MV-4-11 (cell line): ENCODE data around the gene LDB1.

ENCODE experiments used
- DNase-seq: peaks from one replicate; lab custom pipeline; 2025; lab: John Stamatoyannopoulos, UW

LDB1 gene

DNA sequence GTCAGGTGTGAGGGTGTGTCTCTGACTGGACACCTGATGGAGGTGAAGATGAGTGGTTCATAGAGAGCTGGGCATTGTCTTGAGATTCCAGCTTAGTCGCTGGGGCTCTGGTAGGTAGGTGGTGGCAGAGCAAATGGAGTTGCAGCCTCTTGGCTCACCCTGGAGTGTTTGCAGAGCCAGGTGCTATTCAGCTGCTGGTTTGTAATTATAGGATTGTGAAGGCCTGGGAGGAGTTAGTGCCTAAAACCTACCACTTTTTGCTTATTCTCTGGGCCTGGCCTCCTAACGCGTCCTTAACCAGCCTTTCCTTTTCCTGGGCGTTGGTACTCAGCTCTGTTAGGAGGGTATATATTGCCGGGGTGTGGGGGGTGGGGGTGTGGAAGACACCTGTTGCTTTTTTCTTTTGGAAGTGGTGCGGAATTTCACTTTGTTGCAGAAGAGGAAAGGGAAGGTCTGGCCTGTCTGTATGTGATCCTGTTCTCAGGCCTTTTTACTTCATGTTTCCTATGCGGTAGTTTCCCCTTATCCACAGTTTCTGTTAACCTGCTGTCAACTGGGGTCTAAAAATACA is 15.9 kb upstream of the LDB1 start:
- DNase-seq: no peak

DNA sequence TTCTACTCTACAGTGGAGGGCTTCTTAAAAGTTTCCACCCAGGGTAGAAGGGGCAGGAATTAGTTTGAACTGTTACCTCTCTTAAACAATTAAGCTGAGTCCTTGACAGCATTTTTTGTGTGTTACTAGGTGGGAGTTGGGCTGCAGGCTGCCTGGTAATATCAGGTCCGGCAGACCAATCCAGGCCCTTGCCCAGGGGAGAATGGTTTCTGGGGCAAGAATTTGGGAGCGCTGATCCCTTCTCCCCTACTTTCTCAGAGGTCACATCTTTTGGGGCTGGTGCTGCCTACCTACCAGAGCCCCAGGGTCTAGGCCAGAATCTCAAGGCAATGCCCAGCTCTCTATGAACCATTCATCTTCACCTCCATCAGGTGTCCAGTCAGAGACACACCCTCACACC is 14.2 kb upstream of the LDB1 start:
- DNase-seq: no peak

DNA sequence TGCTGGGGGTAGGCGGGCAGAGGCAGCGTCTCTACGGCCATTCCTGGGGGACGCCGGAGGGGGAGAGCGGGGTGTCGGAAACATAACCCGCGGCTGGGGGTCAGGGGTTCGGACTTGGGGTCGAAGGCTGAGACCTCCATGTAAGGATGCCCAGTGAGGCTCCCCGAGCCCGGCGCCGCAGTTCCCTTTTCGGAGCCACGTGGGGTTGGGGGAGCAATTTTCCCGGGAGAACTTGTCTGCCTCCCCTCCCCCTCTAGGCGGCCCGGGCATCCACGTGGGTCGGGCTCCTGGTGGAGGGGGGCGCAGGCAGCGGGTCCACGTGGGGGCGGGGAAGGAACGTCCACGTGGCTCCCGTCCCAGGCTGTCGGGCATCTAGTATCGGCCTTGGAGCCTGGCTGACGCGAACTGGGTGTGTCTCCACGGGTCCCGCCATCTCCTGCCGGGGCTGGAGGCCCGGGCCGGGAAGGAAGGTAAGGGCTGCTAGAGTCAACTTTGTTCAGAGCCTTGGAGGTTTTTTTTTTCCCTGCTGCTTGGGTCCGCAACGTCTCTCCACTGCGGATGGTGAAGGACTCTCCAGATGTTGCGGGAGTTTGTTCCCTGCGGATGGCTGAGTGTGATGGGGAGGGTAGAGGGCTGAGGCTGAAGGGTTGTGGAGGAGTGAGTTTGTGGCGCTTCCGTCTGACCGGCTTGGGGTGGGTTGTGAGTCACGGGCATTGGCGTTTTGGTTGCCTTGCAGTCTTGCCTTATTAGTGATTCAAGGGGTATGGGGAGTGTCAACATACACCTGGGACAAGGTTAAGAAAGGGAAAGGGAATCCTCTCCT is 13.4 kb upstream of the LDB1 start:
- peak; percentile 57 for DNase-seq

DNA sequence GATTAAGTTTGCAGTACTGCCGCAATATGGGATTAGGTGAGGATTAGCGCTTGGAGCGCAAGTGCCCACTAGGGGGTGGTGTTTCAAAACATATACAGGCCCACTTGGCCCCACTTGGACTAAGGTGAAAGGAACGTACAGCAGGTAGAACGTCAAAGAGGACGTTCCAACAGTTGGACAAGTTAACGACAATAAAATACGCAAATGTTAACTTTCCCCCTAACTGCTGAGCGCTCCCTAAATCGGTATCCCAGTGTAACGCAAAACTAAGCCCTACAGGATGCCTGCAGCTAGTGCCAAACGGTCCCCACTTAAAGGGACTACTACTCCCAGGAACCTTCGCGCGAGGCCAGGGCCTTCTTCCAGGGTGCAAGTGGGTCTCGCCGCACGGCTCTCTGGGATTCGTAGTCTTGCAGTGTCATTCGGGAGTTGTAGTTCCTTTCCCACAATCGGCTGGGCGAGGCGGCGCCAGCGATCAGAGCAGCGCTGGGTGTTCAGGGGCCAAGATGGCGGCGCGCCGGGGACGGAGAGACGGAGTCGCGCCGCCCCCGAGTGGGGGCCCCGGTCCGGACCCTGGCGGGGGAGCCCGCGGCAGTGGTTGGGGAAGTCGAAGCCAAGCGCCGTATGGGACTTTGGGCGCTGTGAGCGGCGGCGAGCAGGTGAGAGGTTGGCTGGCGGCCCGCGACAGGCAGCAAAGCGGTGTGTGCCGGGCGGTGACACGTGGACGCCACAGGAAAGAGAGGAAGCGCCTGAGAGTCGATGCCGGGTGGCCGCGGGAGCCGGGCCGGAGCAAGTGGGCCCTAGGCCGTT is 12.6 kb upstream of the LDB1 start, which contains the start of gene PPRC1:
PPRC1 (plus strand) TSS at position 478 of the 810 bp plus-strand sequence; CDS start at position 507, 29 bp downstream.
- peak; percentile 99 for DNase-seq

DNA sequence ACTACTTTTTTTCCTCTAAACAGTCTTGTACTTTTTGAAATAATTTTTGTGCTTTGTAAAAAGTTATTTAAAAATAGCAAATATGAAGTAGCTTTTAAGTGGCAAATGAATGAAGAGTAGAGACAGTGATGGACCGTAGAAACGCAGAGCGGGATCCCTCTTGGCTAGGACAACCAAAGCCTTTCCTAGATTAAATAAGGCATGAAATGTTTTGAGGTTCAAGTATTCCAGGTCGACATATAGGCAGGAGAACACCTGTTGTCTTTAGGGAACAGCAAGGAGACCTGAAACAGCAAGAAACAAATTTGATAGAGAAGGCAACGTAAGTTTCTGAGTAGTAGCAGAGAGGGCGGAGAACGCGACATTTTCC is 12.0 kb upstream of the LDB1 start:
- no peak for DNase-seq

DNA sequence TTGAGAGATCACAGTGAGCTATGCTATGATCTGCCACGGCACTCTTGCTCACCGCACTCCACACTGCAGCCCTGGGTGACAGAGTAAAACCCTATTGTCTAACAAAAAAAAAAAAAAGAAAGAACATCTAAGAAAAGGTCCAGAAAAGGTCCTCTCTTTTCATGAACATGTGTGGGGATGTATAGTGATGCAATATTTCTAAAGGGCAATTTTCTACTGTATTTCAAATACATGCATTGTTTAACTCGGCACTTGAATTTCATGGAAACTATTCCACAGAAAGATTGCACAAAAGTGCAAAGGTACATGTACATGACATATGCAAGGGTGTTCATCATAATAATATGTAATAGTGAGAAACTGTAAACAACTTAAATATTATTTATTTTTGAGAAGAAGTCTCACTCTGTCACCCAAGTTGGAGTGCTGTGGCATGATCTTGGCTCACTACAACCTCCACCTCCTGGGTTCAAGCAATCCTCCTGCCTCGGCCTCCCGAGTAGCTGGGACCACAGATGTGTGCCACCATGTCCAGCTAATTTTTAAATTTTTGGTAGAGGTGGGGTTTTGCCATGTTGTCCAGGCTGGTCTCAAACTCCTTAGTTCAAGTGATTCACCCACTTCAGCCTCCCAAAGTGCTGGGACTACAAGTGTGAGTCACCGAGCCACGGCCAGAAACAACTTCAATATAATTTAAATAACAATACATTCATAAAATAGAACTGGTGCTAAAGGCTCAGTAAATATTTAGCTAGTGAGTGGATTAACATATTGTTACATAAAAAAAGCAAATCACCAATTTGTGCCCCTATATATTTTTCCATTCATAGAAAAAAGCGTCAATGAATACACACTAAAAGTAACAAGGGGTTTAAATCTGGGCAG is 11.4 kb upstream of the LDB1 start:
- no peak for DNase-seq

DNA sequence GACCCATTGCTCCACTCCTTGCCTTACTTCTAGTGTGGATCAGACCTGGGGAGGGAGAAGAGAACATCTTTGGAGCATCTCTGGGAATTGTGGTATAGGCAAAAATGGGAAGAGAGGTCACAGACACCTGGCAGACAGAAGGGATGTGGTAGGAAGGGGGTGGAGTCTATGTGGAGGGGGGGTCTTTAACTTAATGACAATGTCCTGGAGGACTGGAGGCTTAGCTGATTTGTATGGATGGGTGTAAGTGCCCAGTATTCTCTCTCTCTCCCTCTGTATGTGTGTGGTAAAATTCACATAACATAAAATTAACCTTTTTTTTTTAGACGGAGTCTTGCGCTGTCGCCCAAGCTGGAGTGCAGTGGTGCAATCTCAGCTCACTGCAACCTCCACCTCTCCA is 3.1 kb upstream of the LDB1 start:
- no peak for DNase-seq

DNA sequence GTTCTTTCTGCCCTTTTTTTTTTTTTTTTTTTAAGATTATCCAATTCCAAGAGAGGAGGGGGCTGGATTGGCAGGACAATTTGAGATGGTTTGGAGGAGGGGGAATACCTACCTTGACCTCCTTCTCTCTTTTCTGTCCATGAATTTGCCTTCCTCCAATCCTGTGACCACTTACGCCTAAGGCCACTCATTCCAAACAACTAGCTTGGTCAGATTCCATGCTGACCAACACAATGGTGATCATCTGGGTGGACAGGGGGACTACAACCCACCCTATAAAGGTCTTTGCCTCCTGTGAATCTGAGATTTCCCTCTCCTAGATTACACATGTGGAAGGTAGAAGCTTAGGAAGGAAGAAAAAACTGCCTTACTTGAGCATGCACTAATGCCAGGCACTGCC is 2.3 kb upstream of the LDB1 start:
- no peak for DNase-seq

DNA sequence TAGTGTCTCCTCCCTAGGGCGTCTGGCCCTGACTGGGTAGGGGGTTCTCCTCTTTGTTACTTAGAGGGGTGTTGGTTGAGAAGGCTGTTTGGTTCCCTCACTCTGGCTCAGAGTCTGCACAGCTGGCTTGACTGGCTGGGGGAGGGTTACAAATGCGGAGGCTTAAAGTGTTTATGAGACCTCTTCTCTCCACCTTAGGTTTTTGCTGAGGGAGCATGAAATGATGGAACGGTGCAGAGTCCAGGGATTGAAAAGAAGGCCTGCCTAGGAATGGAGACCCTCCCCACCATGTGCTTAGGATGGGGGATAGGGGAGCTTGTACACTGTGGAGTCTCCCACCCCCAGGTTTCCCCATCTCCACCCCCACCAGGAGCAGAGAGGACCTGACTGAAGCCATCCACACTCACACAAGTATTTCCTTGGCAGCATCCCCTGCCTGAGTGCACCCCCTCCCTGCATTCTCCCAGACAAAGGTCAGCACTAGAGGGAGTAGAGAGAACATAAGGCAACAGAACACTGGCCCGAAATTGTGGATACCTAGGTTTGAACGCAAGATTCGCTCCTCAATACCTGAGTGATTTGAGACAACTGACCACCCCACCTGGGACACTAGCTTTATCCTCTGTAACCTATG is 1.7 kb upstream of the LDB1 start:
- DNase-seq: no peak

DNA sequence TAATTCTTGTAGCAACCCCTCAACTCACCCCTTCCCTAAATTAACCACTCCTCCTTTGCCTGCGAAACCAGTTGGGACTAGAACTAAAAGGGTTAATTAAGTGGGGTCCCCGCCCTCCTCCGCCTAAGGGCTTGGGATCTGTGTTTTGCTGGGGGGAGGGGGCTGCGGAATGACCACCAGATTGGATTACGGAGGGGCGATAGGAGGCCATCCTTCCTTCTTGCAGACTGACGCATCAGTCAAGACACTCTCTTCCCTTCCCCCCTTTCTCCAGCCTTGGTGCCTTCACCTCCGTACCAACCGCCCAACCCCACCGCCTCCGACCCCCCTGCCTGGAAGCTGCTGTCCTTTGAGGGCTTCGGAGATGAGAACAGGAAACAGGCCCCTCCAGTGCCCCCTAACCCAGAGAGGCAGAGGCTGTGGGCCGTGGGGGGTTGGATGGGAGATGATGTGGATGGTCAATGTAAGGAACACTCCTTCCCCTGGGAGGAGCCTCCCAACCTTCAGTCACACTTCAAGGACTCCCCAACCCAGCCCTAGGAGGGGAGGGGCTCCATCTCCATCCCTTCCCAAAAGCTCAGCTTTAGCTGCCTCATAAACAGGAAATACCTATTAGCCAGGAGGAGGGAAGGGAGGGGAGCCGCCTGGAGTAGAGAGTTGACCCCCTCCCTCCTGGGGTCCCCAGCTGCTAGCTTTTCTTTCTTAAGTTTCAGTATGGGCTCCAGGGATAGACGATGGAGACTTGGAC is 997 bp upstream of the LDB1 start:
- DNase-seq: no peak

DNA sequence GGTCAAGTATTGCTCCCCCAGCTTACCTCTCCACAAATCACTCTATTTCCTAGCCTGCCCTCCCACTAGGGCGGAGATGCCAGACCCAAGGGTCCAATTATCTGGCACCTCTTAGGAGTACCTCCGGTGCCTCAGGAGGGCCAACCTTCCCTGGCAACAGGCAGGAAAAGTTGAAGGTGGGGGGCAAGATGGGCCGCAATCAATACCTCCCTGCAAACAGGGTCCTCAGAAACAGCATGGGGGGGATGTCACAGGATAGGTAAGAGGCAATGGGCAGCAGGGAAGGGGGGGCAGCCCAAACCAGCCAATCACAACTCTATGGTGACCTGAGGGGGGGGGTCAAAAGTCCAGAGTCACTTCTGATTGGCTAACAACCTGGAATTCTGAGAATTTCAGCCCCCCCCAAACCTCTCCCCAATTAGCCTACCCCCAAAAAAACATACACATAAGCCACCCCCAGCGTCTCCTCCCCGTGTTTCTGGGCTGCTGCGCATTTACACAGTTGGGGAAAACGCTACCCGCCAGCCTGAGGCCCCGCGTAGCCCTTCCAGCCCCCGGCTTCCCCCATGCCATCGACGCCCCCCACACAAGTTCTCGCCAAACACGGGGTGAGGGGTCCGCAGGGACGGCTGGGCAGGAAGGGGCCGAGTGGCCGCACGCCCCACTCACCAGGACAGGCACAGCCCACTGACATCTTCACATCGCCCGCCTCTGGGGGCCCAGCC is 589 bp downstream of the LDB1 start:
- DNase-seq: peak; percentile 32

DNA sequence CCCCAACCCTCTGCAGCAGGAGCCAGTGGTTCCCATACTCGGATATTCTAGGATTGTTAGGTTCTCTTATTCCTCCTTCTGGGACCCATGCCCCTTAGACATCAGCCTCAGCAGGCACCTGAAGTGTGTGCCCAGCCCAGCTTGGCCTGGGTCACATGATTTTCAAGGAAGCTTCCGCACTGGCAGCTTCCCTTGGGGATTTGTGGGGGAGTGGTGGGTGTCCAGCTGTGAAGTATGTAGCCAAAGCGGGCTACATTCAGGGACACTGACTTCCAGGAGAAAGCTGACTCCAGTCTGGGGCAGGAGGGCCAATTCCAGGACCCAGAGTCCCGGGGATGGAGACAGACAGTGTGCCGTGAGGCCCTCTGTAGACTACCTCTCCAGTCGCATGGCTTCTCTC is 1.3 kb downstream of the LDB1 start:
- DNase-seq: peak; percentile 31

DNA sequence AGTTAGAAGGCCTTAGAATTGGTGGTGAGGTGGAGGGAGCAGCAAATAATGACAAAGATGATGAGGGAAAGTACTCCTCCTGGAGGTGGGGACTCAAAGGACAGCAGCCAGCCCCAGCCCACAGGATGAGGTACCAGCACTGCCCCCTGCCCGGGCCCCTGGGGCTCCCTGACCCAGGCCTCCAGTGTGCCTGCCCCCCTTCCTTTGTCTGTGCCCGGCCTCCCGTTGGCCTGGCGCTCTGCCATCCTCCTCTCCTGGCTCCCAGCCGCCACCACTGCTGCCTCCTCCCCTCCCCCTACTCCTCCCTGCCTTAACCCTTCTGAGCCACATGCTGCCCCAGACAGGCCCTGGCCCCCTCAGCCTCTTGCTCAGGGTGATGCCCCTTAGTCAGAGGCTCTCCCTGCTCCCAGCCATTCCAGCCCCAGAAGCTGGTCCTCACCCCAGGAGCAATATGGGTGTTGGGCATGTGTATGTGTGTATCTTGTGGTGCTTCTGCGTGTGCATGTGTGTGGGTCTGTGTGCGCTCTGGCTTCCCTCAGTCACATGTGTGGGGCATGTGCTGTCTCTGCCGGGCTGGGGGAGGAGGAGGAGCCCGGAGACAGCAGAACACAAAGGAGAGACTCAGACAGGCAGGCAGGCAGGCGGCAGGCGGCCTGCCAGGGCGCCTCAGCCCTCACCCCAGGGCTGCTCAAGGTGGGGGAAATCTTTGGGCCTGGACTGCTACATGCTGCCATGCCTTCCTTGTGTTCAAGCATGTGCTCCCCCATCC is 2.6 kb downstream of the LDB1 start:
- peak; percentile 58 for DNase-seq

DNA sequence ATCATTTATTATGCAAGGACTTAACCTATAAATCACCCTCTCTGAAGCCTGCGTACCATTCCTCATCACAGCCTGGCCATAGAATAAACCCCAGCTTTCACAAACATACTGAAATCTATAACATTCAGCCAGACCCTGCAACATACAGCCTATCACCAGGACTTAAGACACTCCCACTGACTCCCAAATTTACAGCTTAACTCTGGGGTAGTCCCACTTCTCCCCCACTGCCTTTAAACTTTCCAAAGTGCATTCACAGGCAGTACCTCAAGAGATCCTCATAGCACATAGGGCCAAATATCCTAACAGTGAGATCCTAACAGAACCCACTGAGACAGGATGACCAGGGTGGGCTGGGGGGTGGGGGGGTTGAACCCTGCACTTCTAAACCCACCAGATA is 3.5 kb downstream of the LDB1 start:
- no peak for DNase-seq

DNA sequence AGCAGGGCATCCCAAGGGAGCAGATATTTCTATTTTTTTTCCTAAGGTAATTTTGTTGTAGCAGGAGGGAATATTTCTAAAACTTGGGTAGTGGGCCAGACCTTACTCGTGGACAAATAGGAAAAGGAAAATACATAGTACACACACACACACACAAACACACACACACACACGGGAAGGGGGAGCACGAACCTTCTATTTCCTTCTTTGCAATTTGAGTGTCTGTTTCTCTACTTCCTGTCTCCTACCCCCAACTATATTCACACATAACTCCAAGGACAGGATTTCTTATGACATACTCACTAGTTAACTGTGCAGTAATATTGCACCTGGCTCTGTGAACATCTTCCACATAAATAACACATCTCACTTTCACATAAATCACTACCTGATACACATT is 4.4 kb downstream of the LDB1 start:
- peak; percentile 48 for DNase-seq

DNA sequence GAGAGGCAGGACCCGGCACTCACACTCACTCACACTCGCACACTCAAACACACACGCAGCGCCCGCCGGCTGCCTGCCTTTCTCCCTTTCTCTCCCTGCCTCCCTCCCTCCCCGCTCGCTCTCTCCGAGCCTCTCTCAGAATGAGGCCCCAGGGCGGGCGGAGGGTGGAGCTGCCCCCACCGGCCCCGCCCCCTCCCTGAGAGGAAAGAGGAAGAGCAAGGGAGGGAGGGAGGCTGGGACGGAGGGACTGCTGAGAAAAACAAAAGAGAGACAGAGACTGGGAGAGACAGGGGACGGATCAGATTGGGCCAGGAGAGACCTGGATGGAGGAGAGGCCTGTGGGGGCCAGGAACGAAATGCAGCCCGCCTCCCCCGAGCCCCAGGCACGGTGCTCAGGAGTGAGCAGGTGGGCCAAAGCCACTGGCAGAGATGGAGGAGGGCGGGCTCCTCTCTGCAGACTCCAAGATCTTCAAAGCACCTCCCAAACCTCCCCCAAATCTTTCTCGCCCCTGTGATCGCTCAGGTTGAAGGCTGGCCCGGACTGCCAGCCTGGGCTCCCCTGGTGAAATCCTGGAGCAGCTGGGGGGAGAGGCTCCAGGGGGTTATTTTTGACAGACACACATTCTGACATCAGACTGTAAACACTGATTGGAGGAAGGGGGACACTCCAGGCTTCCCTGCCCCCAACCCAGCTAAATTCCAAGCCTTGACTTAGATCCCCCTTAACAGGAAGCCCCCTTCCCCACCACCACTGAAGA is 5.1 kb downstream of the LDB1 start:
- peak; percentile 80 for DNase-seq

DNA sequence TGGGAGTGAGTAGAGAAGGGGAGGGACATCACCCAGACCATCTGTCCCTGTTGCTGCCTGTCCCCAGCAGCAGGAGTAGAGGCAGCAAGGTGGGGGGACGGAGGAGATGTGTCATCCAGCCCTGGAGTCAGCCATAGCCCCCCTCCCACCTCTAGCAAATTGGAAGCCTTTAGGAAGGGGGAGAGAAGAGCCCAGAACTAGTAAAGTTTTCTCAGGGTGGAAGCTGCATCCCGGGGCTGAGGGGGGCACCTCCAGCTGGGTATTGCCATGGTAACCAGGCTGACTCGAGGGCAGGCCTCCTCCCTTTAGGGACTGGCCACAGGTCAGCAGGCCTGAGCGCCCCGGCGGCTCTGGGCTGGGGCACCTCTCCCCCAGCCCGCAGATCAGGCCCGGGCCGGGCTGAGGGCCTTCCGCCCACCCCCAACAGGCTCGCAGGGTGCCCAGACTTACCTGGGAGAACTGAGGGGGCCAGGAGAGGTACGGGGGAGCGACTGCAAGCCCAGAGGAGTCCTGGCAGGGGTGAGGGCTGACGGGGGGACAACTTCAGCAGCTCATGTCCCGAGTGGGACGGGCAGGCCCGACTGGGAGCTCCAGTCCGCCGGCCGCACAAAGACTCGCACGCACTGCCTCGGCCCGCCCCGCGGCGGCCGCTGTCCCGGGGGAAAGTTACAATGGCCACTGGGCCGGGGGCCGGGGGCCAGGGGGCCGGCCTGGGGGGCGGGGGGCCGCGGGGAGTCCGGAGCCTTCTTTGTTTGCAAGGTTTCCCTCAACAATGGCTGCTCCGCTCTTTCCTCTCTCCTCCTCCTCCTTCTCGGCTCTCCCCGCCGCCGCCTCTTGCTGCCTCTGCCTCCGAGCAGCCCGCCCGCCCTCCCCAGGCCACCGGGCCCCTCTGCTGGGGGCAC is 6.0 kb downstream of the LDB1 start:
- DNase-seq: no peak
